Spinal cord (tissue), 10 donors: ENCODE measurements around the gene PSMD5. TPM values are rescaled to one million over a fixed set of nuclear protein-coding genes. Genes with fewer than 3 reads are reported as not detected.

Source experiments
- DNase-seq, 6 donors: peaks; one replicate each; pipeline versions ENCODE4 v3.0.0 to v3.0.0-alpha.2; 2013 to 2015; ENCODE audit warnings: low spot score in 6 of 6, low read depth in 4 of 6
- H3K27ac ChIP-seq: one replicate; pipeline ENCODE4 v1.5.1; 2013; ENCODE audit warnings: low read depth, low read length, control low read depth
- H3K27me3 ChIP-seq: one replicate; pipeline ENCODE4 v1.6.1; 2013; ENCODE audit warnings: low read length; ENCODE audit not compliant: control insufficient read depth, insufficient read depth
- H3K36me3 ChIP-seq: one replicate; pipeline ENCODE4 v1.6.1; 2013; ENCODE audit warnings: low read length; ENCODE audit not compliant: control insufficient read depth, insufficient read depth
- H3K4me1 ChIP-seq: one replicate; pipeline ENCODE4 v1.6.1; 2013; ENCODE audit warnings: low read length; ENCODE audit not compliant: control insufficient read depth, insufficient read depth
- H3K4me3 ChIP-seq: one replicate; pipeline ENCODE4 v1.5.1; 2013; ENCODE audit warnings: low read depth, low read length, control low read depth
- H3K9me3 ChIP-seq: one replicate; pipeline ENCODE4 v1.6.1; 2013; ENCODE audit warnings: low read length; ENCODE audit not compliant: control insufficient read depth, insufficient read depth
- WGBS: methylation state at CpG from one replicate; pipeline ENCODE4 v1.1.5; 2013; ENCODE audit warnings: missing lambda C conversion rate; ENCODE audit not compliant: insufficient coverage; 5-methylcytosine and 5-hydroxymethylcytosine counted together
- polyA plus RNA-seq, 2 donors: library from polyadenylated mRNA; unstranded; fragments of 120-200 nt; gene quantifications; one replicate each; pipeline ENCODE4 v1.2.1, GENCODE V29; 2013; ENCODE audit not compliant: insufficient read length in 2 of 2
- total RNA-seq, 2 donors: library from RNA; depleted of rRNA in 1 of 2; stranded (reverse); fragments of 120-200 nt in 1 of 2; fragments of >200 nt in 1 of 2; gene quantifications; one replicate each; pipeline versions ENCODE4 v1.2.3 to v1.2.4, GENCODE V29; 2013 to 2014
- donor health status: healthy.

The PSMD5 gene
- total and polyA plus RNA-seq, 4 donors: 21.0 to 32.0 (median 24.9) TPM

- Histone ChIP-seq H3K36me3 (peaks cover 5% of the 10 kb centered on the region), H3K4me1 (peaks cover 19% of the 10 kb centered on the region), H3K27ac (no peak overlapping the region), H3K4me3 (no peak overlapping the region), H3K9me3 (peaks cover 2% of the 10 kb centered on the region), H3K27me3 (no peaks in the 10 kb centered on the region)
- DNase-seq: no peak
- no CpG with 5 or more reads among the region's 1 CpG for whole genome bisulfite sequencing
Measured at GRCh38 chr9:120846906-120847305, 4.2 kb upstream of the PSMD5 start.

GRCh38 chr9:120846251-120846889 is 3.6 kb upstream of the PSMD5 start:
- Histone ChIP-seq H3K27me3 (no peaks in the 10 kb centered on the region), H3K4me1 (peaks cover 24% of the 10 kb centered on the region), H3K9me3 (peaks cover 2% of the 10 kb centered on the region), H3K27ac (no peak overlapping the region), H3K36me3 (peaks cover 6% of the 10 kb centered on the region), H3K4me3 (no peak overlapping the region)
- no CpG with 5 or more reads among the region's 3 CpGs for WGBS
- no peak for DNase-seq

GRCh38 chr9:120845255-120845654 is 2.5 kb upstream of the PSMD5 start:
- DNase-seq: no peak
- Histone ChIP-seq H3K4me3 (no peak overlapping the region), H3K9me3 (peaks cover 2% of the 10 kb centered on the region), H3K36me3 (peaks cover 7% of the 10 kb centered on the region), H3K4me1 (peaks cover 27% of the 10 kb centered on the region), H3K27ac (no peak overlapping the region), H3K27me3 (no peaks in the 10 kb centered on the region)

- Histone ChIP-seq H3K4me1 (peaks cover 32% of the 10 kb centered on the region), H3K27me3 (no peaks in the 10 kb centered on the region), H3K27ac (peak overlapping the region; percentile 95), H3K36me3 (peaks cover 7% of the 10 kb centered on the region), H3K4me3 (peak overlapping the region; percentile 91), H3K9me3 (peaks cover 2% of the 10 kb centered on the region)
- peak in 1 of 6 donors; percentile 21 for DNase-seq
- WGBS: 26% methylated on average over 17 of the region's 18 CpGs
Measured at GRCh38 chr9:120841930-120842684, 615 bp downstream of the PSMD5 start.

- Histone ChIP-seq H3K36me3 (peaks cover 7% of the 10 kb centered on the region), H3K4me3 (no peak overlapping the region), H3K27me3 (no peaks in the 10 kb centered on the region), H3K27ac (no peak overlapping the region), H3K9me3 (peaks cover 2% of the 10 kb centered on the region), H3K4me1 (peaks cover 32% of the 10 kb centered on the region)
- no peak for DNase-seq
- WGBS: no CpG with 5 or more reads among the region's 2 CpGs
Measured at GRCh38 chr9:120839146-120839545, 3.6 kb downstream of the PSMD5 start.

- peaks cover 9% of the 10 kb centered on the region for H3K36me3 ChIP-seq
- no peak for DNase-seq
- no peaks in the 10 kb centered on the region for H3K9me3 ChIP-seq
- H3K4me3 ChIP-seq: no peak overlapping the region
- no peaks in the 10 kb centered on the region for H3K27me3 ChIP-seq
- H3K27ac ChIP-seq: no peak overlapping the region
- peaks cover 22% of the 10 kb centered on the region for H3K4me1 ChIP-seq
- no CpG with 5 or more reads among the region's 3 CpGs for WGBS
Measured at GRCh38 chr9:120837921-120838320, 4.8 kb downstream of the PSMD5 start.

- no peak overlapping the region for H3K4me3 ChIP-seq
- 100% methylated on average over 3 of the region's 7 CpGs for WGBS
- DNase-seq: no peak
- no peak overlapping the region for H3K27ac ChIP-seq
- H3K27me3 ChIP-seq: no peaks in the 10 kb centered on the region
- H3K4me1 ChIP-seq: no peaks in the 10 kb centered on the region
- no peaks in the 10 kb centered on the region for H3K9me3 ChIP-seq
- peaks cover 18% of the 10 kb centered on the region for H3K36me3 ChIP-seq
Measured at GRCh38 chr9:120833325-120833724, 9.4 kb downstream of the PSMD5 start.

GRCh38 chr9:120832807-120833206 is 9.9 kb downstream of the PSMD5 start:
- H3K27me3 ChIP-seq: no peaks in the 10 kb centered on the region
- peaks cover 19% of the 10 kb centered on the region for H3K36me3 ChIP-seq
- no peak for DNase-seq
- H3K4me1 ChIP-seq: no peaks in the 10 kb centered on the region
- H3K4me3 ChIP-seq: no peak overlapping the region
- H3K27ac ChIP-seq: no peak overlapping the region
- no peaks in the 10 kb centered on the region for H3K9me3 ChIP-seq

- H3K27me3 ChIP-seq: no peaks in the 10 kb centered on the region
- WGBS: no CpG with 5 or more reads among the region's 3 CpGs
- no peaks in the 10 kb centered on the region for H3K4me1 ChIP-seq
- no peak overlapping the region for H3K27ac ChIP-seq
- H3K36me3 ChIP-seq: peaks cover 22% of the 10 kb centered on the region
- no peak for DNase-seq
- H3K9me3 ChIP-seq: no peaks in the 10 kb centered on the region
- no peak overlapping the region for H3K4me3 ChIP-seq
Measured at GRCh38 chr9:120830865-120831264, 11.9 kb downstream of the PSMD5 start.

GRCh38 chr9:120830151-120830550 is 12.6 kb downstream of the PSMD5 start:
- H3K27me3 ChIP-seq: no peaks in the 10 kb centered on the region
- no peak for DNase-seq

More at GRCh38 chr9:120830151-120830550, 12.6 kb downstream of the PSMD5 start:
- Histone ChIP-seq H3K4me3 (no peak overlapping the region), H3K27ac (no peak overlapping the region), H3K36me3 (peaks cover 21% of the 10 kb centered on the region), H3K9me3 (no peaks in the 10 kb centered on the region), H3K4me1 (no peaks in the 10 kb centered on the region)
- 100% methylated on average over 1 of the region's 3 CpGs for WGBS
